Peyer's patch (tissue), 4 donors: Measurements from ENCODE around the gene TRIM75.

ENCODE experiments used
- CTCF ChIP-seq, 6 experiments: fragments of 450-650 bp in 4 of 6; fragments of 200-600 bp in 2 of 6; sonication (generic) in 1 of 6; IDR thresholded peaks; one replicate each; pipeline ENCODE4 v1.5.1; 2017 to 2019; ENCODE audit warnings: antibody characterized with exemption in 6 of 6, mild to moderate bottlenecking in 3 of 6, moderate library complexity in 1 of 6
- POLR2A ChIP-seq, 2 donors: fragments of 450-650 bp; IDR thresholded peaks; one replicate each; pipeline ENCODE4 v1.5.1; 2017; ENCODE audit warnings: antibody characterized with exemption in 2 of 2, mild to moderate bottlenecking in 2 of 2, moderate library complexity in 2 of 2

- TF ChIP-seq CTCF (IDR thresholded peaks at IDR 0.05): no peak
- TF ChIP-seq POLR2A (IDR thresholded peaks at IDR 0.05): no peak
Observed at GRCh38 chr4:165011403-165011802, 42.3 kb upstream of the TRIM75 start.
